ENCODE results near the gene CDC7. TPM values are rescaled to one million over a fixed set of nuclear protein-coding genes. Genes with fewer than 3 reads are reported as not detected.

Gene CDC7
- total RNA-seq, 1 donor from 2014 or later: 4.3 TPM

GRCh38 chr1:91546876-91547275 is 46.2 kb downstream of the CDC7 start:
- H3K4me3 Mint-ChIP-seq (ENCODE audit: unreplicated experiment): no peak overlapping the region
- peaks cover 3% of the 10 kb centered on the region for H3K4me1 Mint-ChIP-seq (ENCODE audit: unreplicated experiment)
- TF ChIP-seq CTCF (IDR thresholded peaks at IDR 0.05): no peak
- H3K36me3 Mint-ChIP-seq (ENCODE audit: unreplicated experiment): no peaks in the 10 kb centered on the region
- H3K9me3 Mint-ChIP-seq (ENCODE audit: unreplicated experiment): no peaks in the 10 kb centered on the region
- no peak for DNase-seq (ENCODE audit: extremely low spot score, unreplicated experiment)
- H3K27me3 Mint-ChIP-seq (ENCODE audit: unreplicated experiment): no peaks in the 10 kb centered on the region
- H3K27ac Mint-ChIP-seq (ENCODE audit: unreplicated experiment): no peak overlapping the region

- DNase-seq (ENCODE audit: extremely low spot score, unreplicated experiment): no peak
- no peak overlapping the region for H3K4me3 Mint-ChIP-seq (ENCODE audit: unreplicated experiment)
- no peaks in the 10 kb centered on the region for H3K9me3 Mint-ChIP-seq (ENCODE audit: unreplicated experiment)
- H3K27ac Mint-ChIP-seq (ENCODE audit: unreplicated experiment): no peak overlapping the region
- no peaks in the 10 kb centered on the region for H3K27me3 Mint-ChIP-seq (ENCODE audit: unreplicated experiment)
- peaks cover 11% of the 10 kb centered on the region for H3K4me1 Mint-ChIP-seq (ENCODE audit: unreplicated experiment)
- no peaks in the 10 kb centered on the region for H3K36me3 Mint-ChIP-seq (ENCODE audit: unreplicated experiment)
- TF ChIP-seq CTCF (IDR thresholded peaks at IDR 0.05): no peak
Measured at GRCh38 chr1:91548376-91549040, 47.9 kb downstream of the CDC7 start.

- Mint-ChIP-seq H3K4me1 (ENCODE audit: unreplicated experiment) (peaks cover 12% of the 10 kb centered on the region), H3K36me3 (ENCODE audit: unreplicated experiment) (no peaks in the 10 kb centered on the region), H3K4me3 (ENCODE audit: unreplicated experiment) (no peak overlapping the region), H3K27me3 (ENCODE audit: unreplicated experiment) (no peaks in the 10 kb centered on the region), H3K9me3 (ENCODE audit: unreplicated experiment) (no peaks in the 10 kb centered on the region), H3K27ac (ENCODE audit: unreplicated experiment) (no peak overlapping the region)
- DNase-seq (ENCODE audit: extremely low spot score, unreplicated experiment): no peak
- no peak for TF ChIP-seq CTCF (IDR thresholded peaks at IDR 0.05)
Measured at GRCh38 chr1:91549041-91549735, 48.5 kb downstream of the CDC7 start.

GRCh38 chr1:91550961-91551360 is 50.3 kb downstream of the CDC7 start:
- peaks cover 21% of the 10 kb centered on the region for H3K4me1 Mint-ChIP-seq (ENCODE audit: unreplicated experiment)

More at GRCh38 chr1:91550961-91551360, 50.3 kb downstream of the CDC7 start:
- H3K9me3 Mint-ChIP-seq (ENCODE audit: unreplicated experiment): no peaks in the 10 kb centered on the region
- TF ChIP-seq CTCF (IDR thresholded peaks at IDR 0.05): no peak
- H3K4me3 Mint-ChIP-seq (ENCODE audit: unreplicated experiment): no peak overlapping the region
- DNase-seq (ENCODE audit: extremely low spot score, unreplicated experiment): no peak
- no peaks in the 10 kb centered on the region for H3K27me3 Mint-ChIP-seq (ENCODE audit: unreplicated experiment)
- H3K36me3 Mint-ChIP-seq (ENCODE audit: unreplicated experiment): no peaks in the 10 kb centered on the region
- H3K27ac Mint-ChIP-seq (ENCODE audit: unreplicated experiment): no peak overlapping the region
